HG03108 (cell line): ENCODE results near the gene ATXN7L3.
"Not testable (repeated sequence)": the region's sequence is repeated elsewhere in the genome, so short reads cannot be mapped to it uniquely, and the experiment has no call there.

Experiments
- ATAC-seq: cut with Tn5 transposase; IDR thresholded peaks from one replicate; pipeline ENCODE4 v1.9.1; 2021; ENCODE audit warnings: moderate library complexity; ENCODE audit not compliant: unreplicated experiment

ATXN7L3 gene, protein sequence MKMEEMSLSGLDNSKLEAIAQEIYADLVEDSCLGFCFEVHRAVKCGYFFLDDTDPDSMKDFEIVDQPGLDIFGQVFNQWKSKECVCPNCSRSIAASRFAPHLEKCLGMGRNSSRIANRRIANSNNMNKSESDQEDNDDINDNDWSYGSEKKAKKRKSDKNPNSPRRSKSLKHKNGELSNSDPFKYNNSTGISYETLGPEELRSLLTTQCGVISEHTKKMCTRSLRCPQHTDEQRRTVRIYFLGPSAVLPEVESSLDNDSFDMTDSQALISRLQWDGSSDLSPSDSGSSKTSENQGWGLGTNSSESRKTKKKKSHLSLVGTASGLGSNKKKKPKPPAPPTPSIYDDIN

DNA sequence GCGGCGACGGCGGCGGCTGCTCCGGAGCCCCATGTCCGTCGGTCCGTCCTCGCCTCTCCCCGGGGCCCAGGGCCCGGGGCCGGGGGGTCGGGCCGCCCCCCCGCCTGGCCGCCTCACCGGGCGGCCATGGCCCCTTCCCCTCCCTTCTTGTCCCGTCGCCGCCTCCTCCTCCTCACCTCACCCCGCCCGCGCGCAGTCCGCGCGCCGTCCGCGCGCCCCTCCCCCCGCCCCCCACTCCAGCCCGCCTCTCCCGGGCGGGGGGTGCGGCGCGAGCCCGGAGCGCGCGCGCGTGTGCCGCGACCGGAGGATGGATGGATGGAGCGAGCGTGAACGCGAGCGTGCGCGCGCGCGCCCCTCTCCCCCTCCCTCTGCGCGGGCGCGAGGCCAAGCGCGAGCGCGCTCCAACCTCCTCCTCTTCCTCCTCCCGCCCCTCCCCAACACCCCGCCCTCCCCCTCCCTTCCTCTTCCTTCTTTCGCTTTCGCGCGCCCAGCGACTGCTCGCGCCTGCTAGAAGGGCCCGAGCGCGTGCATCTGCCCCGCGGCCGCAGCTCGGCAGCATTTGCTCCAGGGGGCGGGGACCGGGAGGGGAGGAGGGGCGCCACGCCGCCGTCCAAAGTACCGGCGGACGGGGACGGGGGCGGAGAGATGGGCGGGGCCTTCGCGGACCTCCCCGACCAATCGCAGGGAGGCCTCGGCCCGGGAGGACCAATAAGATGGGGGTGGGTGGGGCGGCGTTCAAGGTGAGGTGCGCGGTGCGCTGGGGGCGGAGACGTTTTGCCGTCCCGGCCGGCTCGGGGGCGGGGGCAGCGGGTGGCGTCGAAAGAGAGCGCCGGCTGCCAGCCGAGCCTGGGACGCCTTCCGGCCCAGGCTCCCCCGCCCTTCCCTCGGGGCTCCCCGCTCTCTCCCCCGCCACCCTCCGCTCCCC is at the start of gene ATXN7L3:
Gene ATXN7L3 (minus strand): TSS at position 332 of the 925 bp plus-strand sequence. CDS start 1,814 bp downstream, outside the sequence.
- ATAC-seq: peak; percentile 63

DNA sequence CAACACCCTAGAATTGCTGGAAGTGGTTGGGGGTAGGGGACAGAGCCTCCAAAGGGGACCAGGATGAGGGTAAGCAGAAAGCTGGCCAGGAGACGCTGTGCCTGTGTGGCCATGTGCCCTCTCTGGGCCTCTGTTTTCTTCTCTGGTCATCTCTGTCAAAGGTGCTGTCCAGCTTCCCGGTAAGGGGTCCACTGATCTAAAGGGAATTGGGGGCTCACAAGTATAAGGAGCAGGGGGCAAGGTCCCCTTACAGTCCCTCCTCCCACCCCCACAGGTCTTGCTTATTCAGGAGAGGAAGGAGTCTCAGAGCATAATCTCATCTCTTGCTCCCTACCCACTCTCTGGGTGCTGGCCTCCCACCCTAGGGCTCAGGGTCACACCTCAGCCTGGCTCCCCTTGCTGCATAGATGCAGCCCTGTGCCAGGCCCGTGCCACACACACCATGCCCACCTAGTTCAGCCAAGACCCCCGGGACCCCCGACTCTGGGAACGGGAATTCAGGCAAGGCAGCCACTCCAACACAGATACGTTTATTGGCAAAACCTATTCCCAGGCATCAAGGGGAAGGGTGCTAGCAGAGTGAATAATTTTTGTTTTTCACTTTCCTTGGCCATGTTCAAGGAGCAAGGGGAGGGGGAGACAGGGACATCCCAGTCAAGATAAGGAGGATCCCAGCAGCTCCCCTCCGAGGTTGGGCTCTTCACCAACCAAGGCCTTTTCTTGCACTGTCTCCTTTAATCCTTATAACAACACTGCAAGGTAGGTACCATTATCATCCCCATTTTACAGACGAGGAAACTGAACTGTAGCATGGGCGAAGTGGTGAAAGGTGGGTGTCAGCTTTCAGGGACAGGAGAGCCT is 48.4 kb upstream of the ATXN7L3 start:
- ATAC-seq: no peak

DNA sequence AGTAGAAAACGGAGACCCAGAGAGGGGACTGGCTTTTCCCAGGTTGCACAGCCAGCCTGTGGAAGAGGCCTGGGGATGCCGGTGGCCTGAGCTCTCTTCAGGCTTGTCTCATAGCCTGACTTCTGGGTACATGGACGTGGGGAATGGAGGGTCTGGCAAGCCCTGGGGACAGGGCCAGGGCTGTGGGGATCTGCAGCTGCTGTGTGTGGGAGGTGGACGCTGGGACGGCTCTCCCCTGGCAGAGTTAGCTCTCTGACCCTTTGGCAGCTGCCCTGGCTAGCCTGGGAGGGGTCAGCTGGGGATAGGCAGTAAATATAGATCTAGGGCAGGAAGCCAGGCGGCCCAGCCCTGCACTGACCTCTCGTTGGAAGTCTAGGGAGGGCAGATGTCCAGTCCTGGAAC is 47.8 kb upstream of the ATXN7L3 start:
- no peak for ATAC-seq

DNA sequence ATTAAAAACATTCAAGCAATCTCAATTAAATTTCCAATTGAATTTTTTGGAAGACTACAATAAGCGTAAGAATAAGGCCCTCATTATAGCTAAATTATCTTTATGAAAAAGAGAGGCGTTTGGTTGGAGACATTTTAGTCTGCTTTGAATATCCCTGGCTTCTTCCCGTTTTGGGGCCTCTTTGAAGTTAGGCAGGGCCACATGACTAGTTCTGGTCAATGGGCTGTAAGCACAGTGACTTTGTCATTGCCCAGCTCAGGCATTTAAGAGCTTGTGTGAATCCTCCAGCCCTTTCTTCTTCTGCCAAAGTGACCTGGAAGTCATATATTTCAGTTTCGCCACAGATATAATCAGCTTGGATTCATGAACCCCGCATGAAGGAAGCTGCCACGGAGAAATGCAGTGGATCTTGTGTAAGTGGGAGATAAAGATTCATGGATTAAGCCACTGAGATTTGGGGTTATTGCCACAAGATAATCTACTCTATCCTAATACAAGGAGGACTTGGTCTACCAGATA is 41.5 kb upstream of the ATXN7L3 start:
- no peak for ATAC-seq

DNA sequence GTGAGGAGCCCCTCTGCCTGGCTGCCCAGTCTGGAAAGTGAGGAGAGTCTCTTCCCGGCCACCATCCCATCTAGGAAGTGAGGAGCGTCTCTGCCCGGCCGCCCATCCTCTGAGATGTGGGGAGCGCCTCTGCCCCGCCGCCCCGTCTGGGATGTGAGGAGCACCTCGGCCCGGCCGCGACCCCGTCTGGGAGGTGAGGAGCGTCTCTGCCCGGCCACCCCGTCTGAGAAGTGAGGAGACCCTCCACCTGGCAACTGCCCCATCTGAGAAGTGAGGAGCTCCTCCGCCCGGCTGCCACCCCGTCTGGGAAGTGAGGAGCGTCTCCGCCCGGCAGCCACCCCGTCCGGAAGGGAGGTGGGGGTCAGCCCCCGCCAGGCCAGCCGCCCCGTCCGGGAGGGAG is 38.2 kb upstream of the ATXN7L3 start:
- not testable (repeated sequence) for ATAC-seq

DNA sequence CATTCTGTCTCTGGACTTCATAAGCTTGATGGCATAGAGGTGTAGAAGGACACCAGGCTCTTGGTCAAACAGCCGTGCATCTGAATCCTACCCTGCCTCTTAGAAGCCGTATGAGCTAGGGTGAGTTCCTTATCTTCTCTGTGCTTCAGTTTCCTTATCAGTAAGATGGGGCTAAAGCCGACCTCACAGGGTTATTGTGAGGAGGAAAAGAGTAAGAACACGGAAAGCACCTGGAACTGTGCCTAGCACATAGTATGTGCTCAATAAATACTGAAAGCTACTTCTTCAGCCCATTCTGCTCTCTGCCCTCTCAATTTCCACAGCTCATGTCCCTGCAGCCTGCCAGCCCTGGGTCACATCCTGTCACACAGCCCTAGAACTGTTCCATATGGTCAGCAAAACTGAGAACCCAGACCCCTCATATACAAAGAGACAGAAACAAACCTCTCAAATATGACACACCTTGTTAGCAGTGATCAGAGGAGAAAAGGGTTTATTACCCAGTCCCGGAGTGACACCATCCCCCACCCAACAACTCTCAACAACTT is 36.8 kb upstream of the ATXN7L3 start:
- no peak for ATAC-seq

DNA sequence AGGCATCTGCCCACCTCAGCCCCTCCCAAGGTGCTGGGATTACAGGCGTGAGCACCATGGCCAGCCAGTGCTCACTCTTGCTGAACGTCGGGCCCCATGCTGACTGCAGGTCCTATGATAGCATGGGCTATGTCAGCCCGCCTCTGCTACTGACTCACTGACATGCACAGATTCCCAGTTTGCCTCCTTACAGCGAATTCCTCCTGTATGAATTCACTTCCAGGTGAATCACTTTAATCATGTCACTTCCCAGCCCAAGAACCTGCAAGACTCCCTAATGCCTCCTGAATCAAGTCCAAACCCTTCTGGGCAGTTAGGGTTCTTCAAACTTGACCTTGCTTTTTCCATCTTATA is 35.9 kb upstream of the ATXN7L3 start:
- ATAC-seq: no peak

DNA sequence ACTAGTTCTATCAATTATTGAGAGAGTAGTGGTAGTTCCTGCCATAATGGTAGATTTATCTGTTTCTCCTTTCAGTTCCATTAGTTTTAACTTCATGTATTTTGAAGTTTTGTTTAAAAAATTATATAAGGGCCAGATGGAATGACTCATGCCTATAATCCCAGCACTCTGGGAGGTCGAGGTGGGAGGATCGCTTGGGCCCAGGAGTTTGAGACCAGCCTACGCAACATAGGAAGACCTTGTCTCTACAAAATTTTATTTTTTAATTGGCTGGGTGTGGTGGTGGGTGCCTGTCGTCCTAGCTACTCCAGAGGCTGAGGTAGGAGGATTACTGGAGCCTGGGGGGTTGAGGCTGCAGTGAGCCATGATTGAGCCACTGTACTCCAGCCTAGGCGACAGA is 33.9 kb upstream of the ATXN7L3 start:
- ATAC-seq: no peak

DNA sequence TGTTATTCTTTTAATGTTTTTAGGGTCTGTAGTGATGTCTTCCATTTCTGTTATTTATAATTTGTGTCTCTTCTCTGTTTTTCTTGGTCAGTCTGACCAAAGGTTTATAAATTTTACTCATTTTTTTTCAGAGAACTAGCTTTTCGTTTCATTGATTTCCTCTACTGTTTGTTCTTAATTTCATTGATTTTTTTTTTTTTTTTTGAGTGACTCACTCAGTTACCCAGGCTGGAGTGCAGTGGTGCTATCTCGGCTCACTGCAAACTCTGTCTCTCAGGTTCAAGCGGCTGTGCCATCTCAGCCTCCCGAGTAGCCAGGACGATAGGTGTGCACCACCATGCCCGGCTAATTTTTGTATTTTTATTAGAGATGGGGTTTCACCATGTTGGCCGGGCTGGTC is 32.4 kb upstream of the ATXN7L3 start:
- no peak for ATAC-seq

DNA sequence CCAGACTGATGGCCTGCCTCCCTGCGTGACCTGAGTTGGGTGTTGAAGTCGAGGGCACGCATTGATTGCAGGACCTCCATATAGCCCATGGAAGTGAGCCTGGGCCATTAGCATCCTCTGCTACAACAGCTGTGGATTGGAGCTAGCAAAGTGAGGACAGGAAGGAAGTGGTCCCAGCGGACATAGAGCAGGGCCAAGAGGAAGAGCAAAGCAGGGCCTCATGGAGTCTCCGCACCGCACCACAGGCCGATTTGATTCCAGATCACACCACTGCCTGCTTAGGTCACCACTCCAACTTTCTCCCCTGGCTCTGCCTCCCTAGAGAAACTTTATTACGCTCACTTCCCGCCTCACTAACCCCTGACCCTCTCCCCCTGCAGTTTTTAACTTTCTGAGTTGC is 30.5 kb upstream of the ATXN7L3 start:
- no peak for ATAC-seq

DNA sequence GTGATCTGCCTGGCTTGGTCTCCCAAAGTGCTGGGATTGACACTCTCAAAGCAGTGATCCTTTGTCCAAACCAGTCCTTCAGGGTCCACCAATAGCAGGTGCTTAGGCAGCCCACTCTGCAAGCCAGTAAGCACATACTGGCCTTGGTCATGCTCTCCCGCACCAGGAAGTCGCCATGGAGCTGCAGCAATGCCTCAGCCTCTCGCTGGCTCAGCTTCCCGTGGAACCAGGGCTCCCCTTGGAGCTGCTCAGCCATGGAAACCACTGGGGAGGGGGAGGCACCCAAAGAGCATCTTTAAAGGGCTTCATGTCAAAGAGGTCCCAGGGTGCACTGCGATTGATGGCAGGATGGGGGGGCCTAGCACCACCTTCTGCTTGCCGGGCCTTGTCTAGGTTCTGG is 29.4 kb upstream of the ATXN7L3 start:
- ATAC-seq: no peak

DNA sequence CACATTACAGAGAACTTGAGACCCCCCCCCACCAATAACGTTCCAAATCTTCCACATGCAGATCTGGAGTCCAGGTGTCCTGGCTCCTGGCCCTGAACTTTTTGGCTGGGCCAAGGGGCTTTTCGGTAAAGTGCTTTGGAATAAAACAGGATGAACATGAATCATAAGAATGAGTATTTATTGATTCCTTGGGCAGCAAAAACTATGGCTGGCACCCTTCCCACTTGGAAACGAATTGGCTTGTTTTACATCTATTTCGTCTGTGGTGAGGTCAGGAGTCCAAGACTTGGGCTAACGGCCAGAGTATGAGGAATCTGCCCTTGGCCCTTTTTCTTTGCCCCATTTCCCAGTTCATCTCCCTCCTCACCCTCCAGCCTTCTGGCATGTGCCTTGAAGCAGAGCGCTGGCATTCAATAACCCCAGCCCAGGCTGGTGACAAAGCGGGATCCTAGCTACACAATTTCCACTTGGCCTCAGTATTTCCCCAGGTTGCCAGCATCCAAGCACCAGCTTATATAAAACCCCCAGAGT is 23.9 kb upstream of the ATXN7L3 start:
- no peak for ATAC-seq

DNA sequence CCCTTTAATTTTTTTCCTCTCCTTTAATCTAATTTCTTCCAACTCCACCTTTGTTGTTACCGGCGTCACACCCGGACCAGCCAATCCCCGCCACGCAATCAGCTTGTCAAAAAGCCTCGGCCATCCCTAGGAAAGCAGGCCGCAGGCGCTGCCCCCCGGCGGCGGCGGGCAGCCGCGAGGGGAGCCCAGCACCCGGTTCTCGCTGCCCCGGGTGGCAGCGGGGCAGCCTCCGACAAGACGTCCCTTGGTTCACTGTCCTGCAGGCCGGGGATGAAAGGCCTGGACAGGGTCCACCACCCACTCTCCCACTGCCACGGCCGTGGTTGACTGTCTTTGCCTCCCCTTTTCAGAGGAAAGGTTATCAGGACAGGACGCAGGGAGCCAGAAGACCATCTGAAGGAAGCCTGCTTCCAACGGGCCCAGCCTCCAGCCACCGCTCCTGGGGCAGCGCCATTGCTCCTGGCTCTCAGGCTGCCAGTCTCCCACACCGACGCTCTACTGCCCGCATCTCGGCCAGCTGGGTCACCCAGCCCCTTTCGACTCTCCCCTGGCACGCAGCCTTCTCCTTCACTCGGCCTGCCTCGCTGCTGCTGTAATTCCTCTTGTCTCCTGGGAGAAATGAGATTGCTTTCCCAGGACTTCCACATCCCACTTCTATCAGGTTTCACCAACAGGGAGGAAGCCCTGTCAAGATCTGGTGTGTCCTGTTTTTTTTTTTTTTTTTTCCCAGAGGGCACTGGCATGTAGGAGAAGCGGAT is 22.6 kb upstream of the ATXN7L3 start:
- no peak for ATAC-seq

DNA sequence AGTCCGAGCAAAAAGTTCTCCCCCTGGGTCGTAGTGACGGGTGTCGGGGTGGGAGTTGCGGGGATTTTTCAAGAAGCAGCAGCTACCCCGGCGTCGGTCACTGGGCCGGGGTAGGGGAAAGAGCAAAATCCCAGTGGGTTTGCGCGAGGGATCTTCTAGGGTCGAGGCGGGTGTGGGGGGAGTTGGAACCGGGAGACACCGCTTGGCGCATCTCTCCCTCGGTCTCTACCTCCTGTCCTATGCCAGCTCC is 22.1 kb upstream of the ATXN7L3 start:
- ATAC-seq: no peak

DNA sequence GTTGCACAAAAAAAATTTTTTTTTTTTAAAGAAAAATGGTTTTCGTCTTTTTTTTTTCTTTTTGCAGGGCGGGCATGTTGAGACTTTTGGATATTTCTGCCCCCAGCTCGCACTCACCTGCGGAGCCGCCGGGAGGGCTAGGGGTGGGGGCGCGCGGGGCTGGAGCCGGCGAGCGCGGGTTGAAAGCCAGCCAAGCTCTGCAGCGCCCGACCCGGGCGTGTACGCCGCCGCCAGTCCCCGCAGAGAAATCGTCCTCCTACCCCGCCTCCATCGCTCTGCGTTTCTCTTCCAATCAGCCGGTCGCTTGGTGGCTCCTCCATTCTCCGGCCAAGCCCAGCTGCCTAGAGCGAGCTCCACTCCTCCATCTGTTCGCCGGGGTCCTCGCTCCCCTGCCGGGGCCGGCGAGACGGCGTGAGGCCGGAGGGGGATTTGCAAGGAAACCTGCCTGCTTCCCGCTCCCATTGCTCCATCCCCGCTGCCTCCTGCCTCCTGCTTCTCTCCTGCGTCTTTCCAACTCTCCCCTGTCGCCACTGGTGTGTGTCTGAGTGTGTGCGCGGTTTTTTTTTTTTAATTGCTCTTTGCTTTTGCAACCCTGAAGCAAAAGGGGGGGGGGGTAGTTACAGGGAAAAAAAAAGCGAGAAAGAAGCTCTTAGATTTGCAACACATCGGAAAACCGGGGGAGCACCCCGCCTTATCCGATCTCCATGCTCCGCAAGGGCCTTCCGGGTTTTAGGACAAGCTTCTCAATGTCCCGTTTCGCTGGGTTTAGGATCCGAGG is 21.6 kb upstream of the ATXN7L3 start:
- no peak for ATAC-seq

DNA sequence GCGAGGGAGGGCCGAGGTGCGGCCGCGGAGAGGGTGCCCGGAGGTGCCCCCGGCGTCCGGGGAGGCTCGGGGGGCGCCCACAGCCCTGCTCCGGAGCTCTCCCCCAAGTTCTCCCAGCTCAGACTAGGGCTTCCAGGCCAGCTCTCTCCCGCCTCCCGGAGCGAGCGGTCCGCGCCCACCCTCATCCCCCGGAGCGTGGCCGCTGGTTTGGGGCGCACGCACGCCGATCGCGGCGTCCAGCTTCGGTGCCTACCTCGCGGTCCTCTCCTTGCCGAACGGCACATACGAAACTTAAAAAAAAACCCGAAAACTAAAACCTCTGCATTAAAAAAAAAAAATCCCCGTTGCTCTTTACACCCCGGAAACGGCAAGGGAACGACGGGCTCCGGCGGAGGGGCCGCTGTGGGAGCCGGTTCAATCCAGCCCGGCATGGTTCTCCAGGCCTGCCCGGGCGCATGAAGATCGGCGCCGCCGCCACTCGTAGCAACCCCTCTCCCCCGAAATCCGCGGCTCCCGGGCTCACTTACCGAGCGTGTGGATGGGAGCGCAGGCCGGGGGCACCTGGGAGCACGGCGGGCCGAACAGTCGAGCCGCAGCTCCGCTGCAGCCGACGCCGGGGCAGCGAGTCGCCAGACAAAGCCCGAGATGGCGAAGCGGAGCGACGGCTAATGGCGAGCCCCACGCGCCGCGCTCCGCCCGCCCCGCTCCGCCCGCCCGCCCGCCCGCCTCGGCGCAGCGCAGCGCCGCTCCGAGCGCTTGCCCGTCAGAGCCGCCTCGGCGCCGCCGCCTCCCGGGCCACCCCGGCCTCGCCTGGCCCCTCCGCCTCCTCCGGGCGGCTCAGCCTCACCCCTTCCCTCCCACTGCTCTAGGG is 20.8 kb upstream of the ATXN7L3 start:
- no peak for ATAC-seq

DNA sequence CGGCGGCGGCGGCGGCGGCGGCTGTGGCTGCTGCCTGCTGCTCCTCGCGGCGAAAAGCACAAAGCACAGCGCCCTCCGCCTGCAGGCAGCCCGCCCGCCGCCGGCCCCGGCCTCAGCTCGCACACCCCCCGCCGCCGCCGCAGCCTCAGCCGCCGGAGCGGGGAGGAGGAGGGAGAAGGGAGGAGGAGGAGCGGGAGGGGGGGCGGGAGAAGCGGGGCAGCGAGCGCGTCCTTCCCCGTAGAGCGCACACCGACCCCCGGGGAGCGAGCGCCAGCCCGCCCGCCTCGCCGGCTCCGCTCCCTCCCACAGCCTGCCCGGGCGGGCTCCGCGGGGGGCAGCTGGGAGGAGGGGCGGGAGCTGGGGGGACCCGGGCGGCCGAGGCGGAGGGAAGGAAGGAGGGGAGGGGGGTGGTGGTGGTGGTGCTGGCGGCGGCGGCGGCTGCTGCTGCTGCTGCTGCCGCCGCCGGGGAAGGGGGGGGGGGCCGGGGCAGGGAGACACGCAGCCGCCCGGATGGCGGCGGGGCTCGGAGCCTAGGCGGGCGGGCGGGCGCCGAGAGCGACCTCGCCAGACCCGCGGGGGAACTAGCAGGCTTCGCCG is 20.0 kb upstream of the ATXN7L3 start, which contains the start of gene UBTF:
Gene UBTF (minus strand): TSS at position 60 of the 597 bp plus-strand sequence. CDS start 1,446 bp downstream, outside the sequence.
- peak; percentile 9 for ATAC-seq
